OCI-LY1 (cell line): ENCODE measurements around the gene NF2.

Experiments used
- H2AFZ ChIP-seq: fragments of 200-600 bp; sonication (generic), shearing (Covaris generic); 2 replicates; pipeline ENCODE4 v1.6.0; 2014; ENCODE audit warnings: antibody characterized with exemption, mild to moderate bottlenecking, low read length
- H3F3A ChIP-seq: fragments of 200-600 bp; sonication (generic), shearing (Covaris generic); 2 replicates; pipeline ENCODE4 v1.6.0; 2014; ENCODE audit warnings: mild to moderate bottlenecking, antibody characterized with exemption, low read length, moderate library complexity; ENCODE audit not compliant: insufficient read depth
- H3K27ac ChIP-seq: fragments of 200-600 bp; sonication (generic); 2 replicates; pipeline ENCODE4 v1.5.1; 2014; ENCODE audit warnings: low read length, mixed run types, mild to moderate bottlenecking, low read depth; ENCODE audit not compliant: poor library complexity, severe bottlenecking
- H3K27me3 ChIP-seq: fragments of 200-600 bp; sonication (generic); 2 replicates; pipeline ENCODE4 v1.6.0; 2014; ENCODE audit warnings: antibody characterized with exemption, mild to moderate bottlenecking, low read length, moderate library complexity; ENCODE audit not compliant: insufficient read depth
- H3K36me3 ChIP-seq: fragments of 200-600 bp; sonication (generic); 2 replicates; pipeline ENCODE4 v1.6.1; 2014; ENCODE audit warnings: mild to moderate bottlenecking, antibody characterized with exemption, low read length, moderate library complexity, mixed read lengths; ENCODE audit not compliant: insufficient read depth
- H3K4me1 ChIP-seq: fragments of 200-600 bp; sonication (generic); 2 replicates; pipeline ENCODE4 v1.5.1; 2014; ENCODE audit warnings: mild to moderate bottlenecking, low read length, moderate library complexity; ENCODE audit not compliant: insufficient read depth, severe bottlenecking
- H3K4me2 ChIP-seq: fragments of 200-600 bp; sonication (generic), shearing (Covaris generic); 2 replicates; pipeline ENCODE4 v1.6.1; 2014; ENCODE audit warnings: low read length
- H3K4me3 ChIP-seq: fragments of 200-600 bp; sonication (generic); 2 replicates; pipeline ENCODE4 v1.5.1; 2014; ENCODE audit warnings: low read length, low read depth, mild to moderate bottlenecking, mixed read lengths; ENCODE audit not compliant: poor library complexity, severe bottlenecking
- H3K79me2 ChIP-seq: fragments of 200-600 bp; shearing (Covaris generic); 2 replicates; pipeline ENCODE4 v1.6.1; 2016; ENCODE audit warnings: mixed run types, low read length, mixed read lengths; ENCODE audit not compliant: insufficient read depth
- H3K9ac ChIP-seq: fragments of 200-600 bp; sonication (generic), shearing (Covaris generic); 2 replicates; pipeline ENCODE4 v1.6.1; 2014; ENCODE audit warnings: mild to moderate bottlenecking, low read length, mixed read lengths
- H3K9me2 ChIP-seq: fragments of 200-600 bp; sonication (generic), shearing (Covaris generic); 2 replicates; pipeline ENCODE4 v1.6.1; 2014; ENCODE audit warnings: low read depth, mild to moderate bottlenecking, low read length, mixed read lengths
- H3K9me3 ChIP-seq: fragments of 200-600 bp; shearing (Covaris generic); 2 replicates; pipeline ENCODE4 v1.6.1; 2014; ENCODE audit warnings: low read length, mixed read lengths
- H4K20me1 ChIP-seq: fragments of 200-600 bp; sonication (generic), shearing (Covaris generic); 2 replicates; pipeline ENCODE4 v1.6.0; 2016; ENCODE audit warnings: mild to moderate bottlenecking, low read length; ENCODE audit not compliant: insufficient read depth
- CTCF ChIP-seq: fragments of 200-600 bp; sonication (generic), shearing (Covaris generic); IDR thresholded peaks from 2 replicates; pipeline ENCODE4 v1.5.1; 2017; ENCODE audit warnings: mild to moderate bottlenecking, antibody characterized with exemption, low read length, moderate library complexity, mixed read lengths
- EZH2 ChIP-seq: fragments of 200-600 bp; sonication (generic), shearing (Covaris generic); IDR thresholded peaks from 2 replicates; pipeline ENCODE4 v1.8.0; 2017; ENCODE audit warnings: borderline replicate concordance, mixed run types, mild to moderate bottlenecking, antibody characterized with exemption, low read length, moderate library complexity, mixed read lengths

Gene NF2

GRCh38 chr22:29742326-29742725, 138.9 kb downstream of the NF2 start:
- no peaks in the 10 kb centered on the region for H3F3A ChIP-seq
- H3K9me3 ChIP-seq: no peaks in the 10 kb centered on the region
- H3K4me3 ChIP-seq: no peak overlapping the region
- no peak overlapping the region for H2AFZ ChIP-seq
- no peaks in the 10 kb centered on the region for H3K9me2 ChIP-seq
- H4K20me1 ChIP-seq: no peaks in the 10 kb centered on the region
- H3K4me2 ChIP-seq: no peak overlapping the region
- no peak overlapping the region for H3K27ac ChIP-seq
- TF ChIP-seq CTCF: no peak
- no peak for TF ChIP-seq EZH2
- no peak overlapping the region for H3K9ac ChIP-seq
- no peaks in the 10 kb centered on the region for H3K27me3 ChIP-seq
- no peaks in the 10 kb centered on the region for H3K4me1 ChIP-seq
- H3K79me2 ChIP-seq: no peaks in the 10 kb centered on the region
- 0 out of 2 replicates have a peak, but pooled peaks cover 6% of the 10 kb centered on the region for H3K36me3 ChIP-seq

DNA sequence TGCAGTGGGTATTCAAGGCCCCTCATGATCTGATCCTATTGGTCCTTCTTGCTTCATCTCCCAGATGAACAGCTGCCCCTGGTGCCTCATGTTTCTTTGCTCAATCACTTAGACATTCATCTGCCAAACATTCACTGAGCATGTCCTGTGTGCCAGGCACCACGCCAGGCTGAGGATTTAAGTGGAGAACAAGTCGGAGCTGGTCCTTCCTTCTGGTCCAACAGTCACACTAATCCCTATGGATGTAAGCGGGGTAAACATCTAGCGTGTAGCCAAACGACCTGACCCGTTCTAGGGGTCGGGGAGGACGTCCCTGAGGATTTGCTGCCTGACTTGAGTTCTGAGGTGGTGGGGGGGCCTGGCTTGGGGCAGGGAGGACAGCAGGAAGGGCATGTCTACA, 141.5 kb downstream of the NF2 start:
- Histone ChIP-seq H3K9ac (no peak overlapping the region), H3K4me3 (no peak overlapping the region), H3K4me1 (peaks cover 8% of the 10 kb centered on the region), H3K79me2 (no peaks in the 10 kb centered on the region), H3K9me2 (no peaks in the 10 kb centered on the region), H3K27me3 (no peaks in the 10 kb centered on the region), H3K9me3 (no peaks in the 10 kb centered on the region), H4K20me1 (no peaks in the 10 kb centered on the region), H3K27ac (no peak overlapping the region), H3K4me2 (no peak overlapping the region), H3K36me3 (no peaks in the 10 kb centered on the region), H3F3A (no peaks in the 10 kb centered on the region), H2AFZ (no peak overlapping the region)
- TF ChIP-seq CTCF (no peak), EZH2 (no peak)

- H2AFZ ChIP-seq: no peak overlapping the region
- no peaks in the 10 kb centered on the region for H4K20me1 ChIP-seq
- no peaks in the 10 kb centered on the region for H3K27me3 ChIP-seq
- H3K79me2 ChIP-seq: no peaks in the 10 kb centered on the region
- H3K4me3 ChIP-seq: no peak overlapping the region
- no peaks in the 10 kb centered on the region for H3K9me2 ChIP-seq
- no peaks in the 10 kb centered on the region for H3F3A ChIP-seq
- TF ChIP-seq EZH2 (no peak), CTCF (no peak)
- peaks cover 8% of the 10 kb centered on the region for H3K4me1 ChIP-seq
- H3K9me3 ChIP-seq: no peaks in the 10 kb centered on the region
- H3K4me2 ChIP-seq: no peak overlapping the region
- no peak overlapping the region for H3K9ac ChIP-seq
- no peak overlapping the region for H3K27ac ChIP-seq
- H3K36me3 ChIP-seq: no peaks in the 10 kb centered on the region
Observed at GRCh38 chr22:29747832-29748231, 144.4 kb downstream of the NF2 start.
